GM18520 (cell line): ENCODE results near the gene NLRP10.
A peak's percentile ranks its signal among the peaks of the same experiment; 100 is the strongest.
"Not testable (repeated sequence)": the region's sequence is repeated elsewhere in the genome, so short reads cannot be mapped to it uniquely, and the experiment has no call there.

Experiments used
- ATAC-seq: cut with Tn5 transposase; IDR thresholded peaks from one replicate; pipeline ENCODE4 v1.9.1; 2021; ENCODE audit not compliant: unreplicated experiment

Gene NLRP10, protein sequence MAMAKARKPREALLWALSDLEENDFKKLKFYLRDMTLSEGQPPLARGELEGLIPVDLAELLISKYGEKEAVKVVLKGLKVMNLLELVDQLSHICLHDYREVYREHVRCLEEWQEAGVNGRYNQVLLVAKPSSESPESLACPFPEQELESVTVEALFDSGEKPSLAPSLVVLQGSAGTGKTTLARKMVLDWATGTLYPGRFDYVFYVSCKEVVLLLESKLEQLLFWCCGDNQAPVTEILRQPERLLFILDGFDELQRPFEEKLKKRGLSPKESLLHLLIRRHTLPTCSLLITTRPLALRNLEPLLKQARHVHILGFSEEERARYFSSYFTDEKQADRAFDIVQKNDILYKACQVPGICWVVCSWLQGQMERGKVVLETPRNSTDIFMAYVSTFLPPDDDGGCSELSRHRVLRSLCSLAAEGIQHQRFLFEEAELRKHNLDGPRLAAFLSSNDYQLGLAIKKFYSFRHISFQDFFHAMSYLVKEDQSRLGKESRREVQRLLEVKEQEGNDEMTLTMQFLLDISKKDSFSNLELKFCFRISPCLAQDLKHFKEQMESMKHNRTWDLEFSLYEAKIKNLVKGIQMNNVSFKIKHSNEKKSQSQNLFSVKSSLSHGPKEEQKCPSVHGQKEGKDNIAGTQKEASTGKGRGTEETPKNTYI

GRCh38 chr11:7965386-7965785 lies at the start of gene NLRP10:
TSS of gene NLRP10 (minus strand) at chr11:7965447. CDS start at chr11:7963495, 1,952 bp downstream.
- no peak for ATAC-seq

GRCh38 chr11:8013833-8014232 lies 48.6 kb upstream of the NLRP10 start:
- ATAC-seq, result no peak

GRCh38 chr11:8011981-8012444 lies 46.8 kb upstream of the NLRP10 start:
- no peak for ATAC-seq

- ATAC-seq, result no peak
Observed at GRCh38 chr11:8011371-8011770, 46.1 kb upstream of the NLRP10 start.

GRCh38 chr11:8009856-8010255 lies 44.6 kb upstream of the NLRP10 start:
- no peak for ATAC-seq

DNA sequence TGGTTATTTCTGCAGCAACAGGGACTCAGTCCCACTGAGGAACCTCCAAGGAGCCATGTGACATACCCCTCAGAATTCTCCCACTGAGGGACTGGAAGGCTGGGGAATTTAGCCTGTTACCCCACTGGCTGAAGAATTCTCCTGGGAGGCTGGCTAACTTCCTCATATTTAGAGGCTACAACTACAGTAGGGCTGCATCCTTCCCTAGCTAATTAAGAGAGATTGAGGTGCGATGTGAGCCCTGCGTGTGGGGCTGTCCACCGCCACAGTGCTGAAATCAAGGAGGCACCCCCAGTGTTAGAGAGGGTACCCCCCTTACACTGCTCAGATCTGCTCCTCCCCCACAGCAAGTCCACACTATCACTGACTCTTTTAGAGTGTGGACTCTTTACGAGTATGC lies 43.0 kb upstream of the NLRP10 start:
- ATAC-seq, result no peak

- ATAC-seq, result peak; percentile 52
Observed at GRCh38 chr11:8006349-8006977, 41.2 kb upstream of the NLRP10 start.

- no peak for ATAC-seq
Observed at GRCh38 chr11:8005556-8005955, 40.3 kb upstream of the NLRP10 start.

DNA sequence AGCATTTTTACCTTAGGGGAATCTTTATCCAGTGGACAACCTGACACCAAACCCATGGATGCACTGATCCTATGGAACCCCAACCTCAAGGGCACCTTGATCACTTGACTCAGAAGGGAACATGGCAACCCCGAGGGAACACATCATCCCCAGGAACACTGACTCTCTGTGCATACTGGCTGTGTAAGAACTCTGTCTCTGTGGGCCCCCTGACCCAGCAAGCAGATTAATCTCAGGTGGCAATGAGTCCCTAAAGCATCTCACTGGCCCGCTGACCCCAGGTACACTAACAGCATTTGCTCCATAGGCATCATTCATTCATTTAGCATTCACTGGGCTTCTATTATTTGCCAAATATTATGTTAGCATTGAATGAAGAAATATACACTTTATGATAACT lies 38.8 kb upstream of the NLRP10 start:
- ATAC-seq, result no peak

DNA sequence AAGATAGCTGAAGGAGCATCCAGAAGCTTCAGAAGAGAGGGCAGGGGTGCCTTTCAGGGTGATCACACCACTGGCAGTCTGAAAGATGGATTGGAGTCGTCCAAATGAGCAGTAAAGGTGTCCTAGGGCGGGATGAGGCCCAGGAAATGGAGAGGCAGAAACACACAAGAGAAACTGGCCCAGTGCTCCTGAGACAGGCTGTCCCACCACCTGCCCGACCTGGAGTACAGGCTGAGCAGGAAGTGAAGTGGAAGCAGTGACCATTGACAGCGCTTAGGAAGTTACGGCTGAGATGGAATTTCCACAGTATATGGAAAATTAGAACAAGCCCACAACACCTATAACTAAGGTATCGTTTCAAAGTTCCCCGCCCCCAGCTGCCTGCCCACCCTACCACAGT lies 37.9 kb upstream of the NLRP10 start:
- no peak for ATAC-seq

DNA sequence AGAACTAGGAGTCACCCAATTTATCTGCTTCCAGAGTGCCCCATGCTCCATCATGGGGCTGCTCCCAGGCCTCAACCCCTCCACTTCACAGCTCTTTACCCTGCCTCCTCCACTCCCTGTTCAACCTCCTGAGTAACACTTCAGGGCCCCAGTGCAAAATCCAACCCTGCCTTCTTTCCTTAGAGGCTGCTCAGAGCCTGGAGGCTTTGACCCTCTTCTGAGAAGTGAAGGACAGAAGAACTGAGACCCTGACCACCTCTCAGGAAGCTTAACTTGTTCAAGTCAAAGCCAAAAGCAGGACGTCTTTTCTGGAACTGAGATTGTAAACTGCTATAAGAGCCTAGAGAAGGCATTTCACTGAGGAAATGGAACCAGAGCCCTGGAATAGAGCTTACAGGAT lies 37.4 kb upstream of the NLRP10 start:
- no peak for ATAC-seq

- no peak for ATAC-seq
Observed at GRCh38 chr11:8000390-8000789, 35.1 kb upstream of the NLRP10 start.

GRCh38 chr11:7999795-8000194 lies 34.5 kb upstream of the NLRP10 start:
- no peak for ATAC-seq

- ATAC-seq, result no peak
Observed at GRCh38 chr11:7994581-7995278, 29.5 kb upstream of the NLRP10 start.

GRCh38 chr11:7987560-7987883 lies 22.3 kb upstream of the NLRP10 start:
- ATAC-seq, result not testable (repeated sequence)

DNA sequence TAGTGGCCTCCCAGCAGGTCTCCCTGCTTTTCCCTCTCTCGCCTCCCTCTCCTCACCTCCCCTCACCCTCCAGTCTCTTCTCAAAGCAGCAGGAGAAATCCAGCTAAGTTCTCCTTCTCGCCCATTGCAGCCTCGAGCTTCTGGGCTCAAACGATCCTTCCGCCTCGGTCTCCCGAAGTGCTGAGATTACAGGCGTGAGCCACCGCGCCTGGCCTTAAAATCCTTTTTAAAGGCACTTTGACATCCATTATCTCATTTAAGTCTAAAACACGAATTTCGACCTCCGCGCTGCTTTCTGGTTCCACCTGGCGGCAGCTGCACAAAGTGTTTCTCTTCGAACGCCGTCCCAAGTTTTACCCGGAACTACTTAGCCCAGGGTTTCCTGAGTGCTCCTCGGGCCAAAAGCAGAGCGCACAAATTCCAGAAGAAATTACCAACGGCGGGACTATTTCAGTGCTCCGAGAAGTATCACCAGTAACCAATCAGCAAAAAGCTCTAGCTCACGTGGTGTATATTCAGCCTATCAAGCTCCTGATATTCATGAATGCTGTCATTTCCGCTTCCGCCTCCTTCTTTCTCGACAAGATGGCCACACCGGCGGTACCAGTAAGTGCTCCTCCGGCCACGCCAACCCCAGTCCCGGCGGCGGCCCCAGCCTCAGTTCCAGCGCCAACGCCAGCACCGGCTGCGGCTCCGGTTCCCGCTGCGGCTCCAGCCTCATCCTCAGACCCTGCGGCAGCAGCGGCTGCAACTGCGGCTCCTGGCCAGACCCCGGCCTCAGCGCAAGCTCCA lies 21.7 kb upstream of the NLRP10 start, which contains the start of gene EIF3F:
TSS of gene EIF3F (plus strand) at position 570 of the 792 bp plus-strand sequence. CDS start at position 586, 16 bp downstream.
- peak; percentile 94 for ATAC-seq

GRCh38 chr11:7983832-7984590 lies 18.8 kb upstream of the NLRP10 start:
- no peak for ATAC-seq

DNA sequence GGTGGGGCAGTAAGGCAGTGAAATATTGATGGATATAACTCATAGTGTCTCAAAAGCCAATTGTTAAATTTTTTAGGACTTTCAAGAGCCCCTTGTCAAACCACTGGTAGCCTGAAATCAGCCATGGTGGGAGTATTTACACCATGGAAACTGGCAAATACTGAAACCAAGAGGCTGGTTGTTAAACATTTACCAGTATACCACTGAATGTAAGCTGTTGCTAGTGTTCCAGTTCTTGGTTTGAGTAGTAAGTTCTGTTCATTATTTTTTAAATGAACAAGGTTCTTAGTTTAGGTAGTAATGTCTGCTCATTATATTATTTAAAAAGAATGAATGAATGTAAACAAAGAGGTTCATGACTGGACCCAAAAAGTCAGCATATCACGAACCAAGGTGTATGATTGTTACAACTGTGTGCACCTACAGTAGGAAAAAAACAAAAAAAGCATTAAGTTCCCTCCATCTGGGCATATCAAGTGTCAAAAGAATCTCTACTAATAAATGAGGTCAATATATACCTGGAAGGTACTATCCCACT lies 17.4 kb upstream of the NLRP10 start:
- ATAC-seq, result peak; percentile 30

GRCh38 chr11:7981619-7982157 lies 16.4 kb upstream of the NLRP10 start:
- ATAC-seq, result no peak
